ENCODE data around the gene VAPB.
A peak's percentile ranks its signal among the peaks of the same experiment; 100 is the strongest.
"Not testable (repeated sequence)": the region's sequence is repeated elsewhere in the genome, so short reads cannot be mapped to it uniquely, and the experiment has no call there.

VAPB gene, protein sequence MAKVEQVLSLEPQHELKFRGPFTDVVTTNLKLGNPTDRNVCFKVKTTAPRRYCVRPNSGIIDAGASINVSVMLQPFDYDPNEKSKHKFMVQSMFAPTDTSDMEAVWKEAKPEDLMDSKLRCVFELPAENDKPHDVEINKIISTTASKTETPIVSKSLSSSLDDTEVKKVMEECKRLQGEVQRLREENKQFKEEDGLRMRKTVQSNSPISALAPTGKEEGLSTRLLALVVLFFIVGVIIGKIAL

DNA sequence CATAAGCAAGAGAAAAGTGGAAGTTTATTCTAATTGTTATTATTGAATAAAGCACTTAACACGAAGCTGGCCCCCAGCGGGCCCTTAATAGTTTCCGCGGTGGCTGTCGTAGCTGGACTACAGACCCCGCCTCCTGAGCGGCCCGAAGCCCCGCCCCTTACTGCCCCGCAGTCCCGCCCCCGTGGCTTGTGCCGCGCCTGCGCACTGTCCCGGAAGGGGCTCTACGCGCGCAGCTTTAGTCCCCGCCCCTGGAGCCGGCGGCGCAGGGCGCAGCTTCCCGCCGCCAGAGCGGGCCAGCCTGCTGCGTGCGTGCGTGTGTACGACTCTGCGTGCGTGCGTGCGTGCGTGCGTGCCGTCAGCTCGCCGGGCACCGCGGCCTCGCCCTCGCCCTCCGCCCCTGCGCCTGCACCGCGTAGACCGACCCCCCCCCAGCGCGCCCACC lies at the start of gene VAPB:
Gene VAPB, plus strand, starts transcription at position 348 of the 442 bp plus-strand sequence. CDS start 231 bp downstream, outside the sequence.
- DNase-seq = peak; percentile 97

DNA sequence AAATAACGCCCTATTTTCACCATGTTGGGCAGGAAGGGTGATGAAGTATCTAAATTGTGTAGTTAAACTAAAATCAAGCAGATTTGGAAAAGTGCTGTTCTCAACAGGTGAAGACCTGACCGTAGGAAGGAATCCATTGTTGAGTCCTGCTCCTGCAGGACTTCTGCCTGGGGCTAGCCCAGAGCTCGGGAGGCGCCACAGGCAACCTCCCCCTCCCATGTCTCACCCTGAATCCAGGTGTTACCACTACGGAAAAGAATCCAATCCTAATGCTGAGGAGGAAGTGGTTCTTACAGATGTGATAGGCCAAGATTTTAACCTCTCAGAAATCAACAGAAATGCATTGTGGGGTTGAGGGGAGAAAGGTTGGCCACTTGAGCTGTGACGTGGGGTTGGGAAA lies 49.3 kb upstream of the VAPB start:
- DNase-seq = no peak

- no peak for DNase-seq
These were observed 48.9 kb upstream of the VAPB start for GRCh38 chr20:58340151-58340550.

GRCh38 chr20:58340853-58341252 lies 48.2 kb upstream of the VAPB start:
- DNase-seq = no peak

GRCh38 chr20:58342104-58342945 lies 46.7 kb upstream of the VAPB start:
- DNase-seq = no peak

GRCh38 chr20:58344741-58345140 lies 44.3 kb upstream of the VAPB start:
- DNase-seq = no peak

- no peak for DNase-seq
These were observed 39.5 kb upstream of the VAPB start for GRCh38 chr20:58349570-58349969.

DNA sequence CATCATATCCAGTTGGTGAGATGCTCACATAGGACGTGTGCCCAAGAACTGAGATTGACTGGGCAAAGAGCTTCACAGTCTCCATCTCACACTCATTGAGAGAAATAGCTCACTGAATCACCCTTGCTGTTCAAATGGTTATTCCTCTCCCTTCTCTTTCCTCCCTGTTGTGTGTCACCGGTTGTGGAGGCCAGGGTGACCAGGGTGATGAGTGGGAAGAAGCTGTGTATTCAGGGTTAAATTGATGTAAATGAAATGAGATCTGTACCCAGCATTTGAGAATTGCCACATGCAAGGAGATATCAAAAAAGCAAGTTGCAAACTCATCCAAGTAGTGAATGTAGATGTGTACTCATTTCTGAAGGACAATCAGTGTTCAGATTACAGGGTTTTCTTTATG lies 36.6 kb upstream of the VAPB start:
- no peak for DNase-seq

DNA sequence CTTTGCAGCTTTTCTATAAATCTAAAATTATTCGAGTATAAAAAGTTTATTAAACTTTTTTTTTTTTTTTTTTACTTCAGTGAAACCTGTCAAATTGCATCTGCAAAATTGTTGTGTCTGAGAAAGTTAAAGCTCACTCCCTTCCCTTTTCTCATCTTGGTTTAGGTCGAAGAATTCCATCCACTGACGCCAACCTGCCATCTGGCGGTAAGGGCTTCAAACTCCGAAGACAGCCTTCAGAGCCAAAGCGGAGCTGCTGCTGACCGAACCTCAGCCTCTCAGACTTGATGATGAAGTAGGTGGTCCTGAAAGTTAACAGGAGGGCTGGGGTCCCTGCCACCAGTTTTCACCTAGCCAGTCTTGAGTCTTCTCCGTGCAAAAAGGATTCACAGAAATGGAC lies 29.6 kb upstream of the VAPB start:
- no peak for DNase-seq

- DNase-seq = no peak
These were observed 28.1 kb upstream of the VAPB start for GRCh38 chr20:58360936-58361335.

DNA sequence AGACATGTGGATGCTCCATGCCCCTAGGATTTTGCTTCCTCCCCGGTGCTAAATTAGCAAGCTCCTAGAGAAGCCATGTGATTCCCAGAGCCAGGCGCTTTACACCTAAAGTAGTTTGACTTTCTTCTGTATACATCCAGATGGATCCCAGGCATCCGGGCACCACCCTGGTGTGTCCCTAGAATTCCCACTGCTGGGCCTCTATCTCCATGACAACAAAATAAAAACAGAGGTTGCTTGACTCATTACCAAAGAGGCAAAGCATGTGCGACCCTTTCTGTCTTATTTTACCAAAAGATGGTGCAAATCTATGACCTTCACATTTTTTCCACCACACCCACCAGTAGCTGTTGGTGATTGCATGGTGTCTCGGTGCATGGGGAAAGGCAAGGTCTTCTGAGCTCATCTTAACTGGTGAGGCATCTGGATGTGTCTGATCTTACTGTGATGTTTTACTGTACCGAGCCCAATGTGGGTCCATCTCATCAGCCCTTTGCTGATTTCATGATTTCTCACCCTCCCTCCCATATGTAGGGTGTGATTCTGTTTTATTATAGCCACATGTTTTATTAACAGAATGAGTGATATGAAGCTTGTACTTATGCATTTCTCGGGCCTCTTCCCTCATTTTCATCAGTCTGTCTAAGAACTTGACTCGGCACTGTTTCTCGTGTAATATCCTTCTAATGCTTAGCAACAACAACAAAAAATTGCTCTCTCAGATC lies 27.4 kb upstream of the VAPB start:
- DNase-seq = no peak

DNA sequence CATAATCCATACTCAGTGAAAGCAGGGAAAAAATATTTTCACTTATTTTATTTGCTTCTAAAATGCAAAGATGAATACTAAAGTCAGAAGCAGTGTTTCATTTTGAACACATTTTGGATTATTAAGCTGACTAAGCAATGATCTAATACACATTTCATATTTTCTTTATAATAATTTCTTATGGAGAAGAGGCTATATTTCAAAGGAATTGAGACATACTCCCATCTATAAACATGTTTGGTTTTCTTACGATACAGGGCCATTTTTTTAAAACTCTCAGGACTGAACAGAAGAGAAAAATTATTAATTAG lies 26.9 kb upstream of the VAPB start:
- no peak for DNase-seq

DNA sequence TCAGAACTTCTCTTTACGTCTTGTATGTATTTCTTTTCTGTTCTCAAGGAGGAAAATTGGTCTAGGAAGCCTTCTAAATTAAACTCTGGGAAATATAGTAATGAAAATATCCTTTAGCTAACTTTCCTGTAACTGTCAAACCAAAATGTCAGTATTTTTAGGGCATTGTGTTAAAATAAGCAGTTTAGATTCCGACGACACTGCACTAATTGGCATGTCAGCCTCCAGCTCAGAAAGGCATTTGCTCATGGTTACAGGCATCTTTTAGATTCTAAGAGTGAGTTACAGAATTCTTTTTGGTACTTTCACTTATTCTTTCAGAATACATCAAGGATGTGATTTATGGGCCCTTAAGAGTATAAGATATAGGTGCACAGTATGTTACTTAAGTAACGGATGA lies 26.1 kb upstream of the VAPB start:
- DNase-seq = no peak

GRCh38 chr20:58366866-58367265 lies 22.2 kb upstream of the VAPB start:
- no peak for DNase-seq

DNA sequence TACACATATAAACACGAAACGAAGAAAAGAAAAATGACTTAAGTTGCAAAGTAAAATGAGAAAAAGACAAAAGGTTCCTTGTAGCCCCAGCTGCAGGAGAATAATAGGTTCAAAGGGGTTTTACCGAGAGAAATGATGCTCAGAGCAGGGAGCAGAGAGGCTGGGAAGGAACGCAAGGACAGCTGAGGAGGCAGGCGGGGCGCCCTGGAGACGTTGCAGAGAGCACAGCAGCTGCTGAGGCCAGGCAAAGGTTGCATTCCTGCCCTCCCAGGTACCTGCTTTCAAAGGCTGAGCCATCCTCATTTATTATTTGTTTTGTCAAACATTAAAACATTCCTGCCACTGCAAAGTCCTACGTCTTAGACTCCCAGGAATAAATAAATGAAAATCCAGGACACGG lies 16.2 kb upstream of the VAPB start:
- DNase-seq = no peak

DNA sequence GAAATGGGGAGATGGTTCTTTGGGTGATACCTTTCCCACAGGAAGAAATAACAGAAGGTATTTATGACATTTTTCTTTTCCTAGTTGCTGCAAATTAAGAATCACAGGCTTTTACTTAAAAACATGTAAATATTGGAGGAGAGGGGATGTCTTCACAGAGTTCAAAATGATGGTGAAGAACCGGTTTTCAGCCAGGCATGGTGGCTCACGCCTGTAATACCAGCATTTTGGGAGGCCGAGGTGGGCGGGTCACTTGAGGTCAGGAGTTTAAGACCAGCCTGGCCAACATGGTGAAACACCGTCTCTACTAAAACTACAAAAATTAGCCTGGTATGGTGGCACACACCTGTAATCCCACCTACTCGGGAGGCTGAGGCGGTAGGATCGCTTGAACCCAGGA lies 15.7 kb upstream of the VAPB start:
- DNase-seq = not testable (repeated sequence)

DNA sequence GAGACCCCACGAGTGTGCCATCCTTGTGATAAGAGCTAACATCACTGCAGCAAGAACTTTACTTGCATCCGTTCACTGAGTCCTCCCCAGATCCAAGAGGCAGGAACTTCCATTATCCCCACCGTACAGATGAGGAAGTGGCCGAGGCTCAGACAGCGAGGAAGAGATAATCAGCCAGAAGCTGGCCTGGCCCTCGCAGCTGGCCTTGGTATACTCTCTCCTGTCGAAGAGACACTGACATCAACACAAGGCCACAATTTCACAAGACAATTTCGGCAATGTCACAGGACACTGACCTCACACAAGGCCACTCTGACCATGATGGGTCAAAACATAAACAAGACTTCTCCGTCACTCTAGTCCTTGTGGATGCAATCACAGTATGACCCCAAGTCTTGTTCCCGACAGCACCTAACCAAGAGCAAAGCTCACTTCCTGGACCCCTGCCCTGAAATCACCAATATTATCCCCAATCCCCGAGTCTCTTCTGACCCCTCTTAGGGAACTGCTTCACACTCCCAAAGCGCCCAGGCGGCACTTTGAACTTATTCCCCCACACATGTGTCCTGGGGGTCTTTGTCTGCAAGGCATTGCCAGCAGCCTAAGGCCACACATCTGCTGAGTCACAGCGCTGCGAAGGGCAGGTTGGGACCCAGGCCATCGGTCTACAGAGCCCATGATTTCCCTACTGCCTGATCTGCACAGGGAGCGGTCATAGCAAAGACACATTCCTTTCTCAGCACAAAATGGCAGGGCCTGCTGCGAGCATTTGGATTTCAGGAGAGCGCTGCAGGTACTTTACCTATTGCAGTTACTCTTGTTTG lies 14.8 kb upstream of the VAPB start:
- DNase-seq = no peak

- no peak for DNase-seq
These were observed 13.9 kb upstream of the VAPB start for GRCh38 chr20:58374906-58375758.

DNA sequence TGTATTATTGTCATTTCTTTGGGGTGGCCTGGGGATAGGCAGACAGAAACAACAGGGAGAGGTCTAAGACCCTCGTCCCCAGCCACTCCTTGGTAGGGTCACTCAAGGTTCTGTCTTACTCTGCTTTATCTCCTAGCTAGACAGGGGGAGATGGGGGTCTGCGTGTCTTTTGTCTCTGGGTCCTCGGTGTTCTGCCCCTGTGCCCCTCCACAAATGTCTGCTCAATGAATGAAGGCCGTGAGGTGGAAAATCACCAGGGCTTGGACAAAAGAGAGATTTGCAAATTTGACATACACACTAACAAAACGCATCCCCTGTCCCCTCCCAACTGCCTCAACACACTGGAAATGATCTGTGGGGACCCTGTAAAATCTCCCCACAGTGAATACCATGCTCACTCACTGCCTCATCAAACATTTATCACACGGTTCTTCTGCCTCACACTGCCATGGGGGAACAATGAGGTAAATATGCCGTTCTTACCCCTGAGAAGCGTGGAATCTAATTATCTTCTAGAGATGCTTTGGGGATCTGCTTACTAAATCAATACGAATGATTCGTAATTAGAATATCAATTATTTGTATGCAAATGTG lies 13.2 kb upstream of the VAPB start:
- no peak for DNase-seq

- no peak for DNase-seq
These were observed 12.0 kb upstream of the VAPB start for GRCh38 chr20:58377017-58377416.

- no peak for DNase-seq
These were observed 11.1 kb upstream of the VAPB start for GRCh38 chr20:58377766-58378401.

Data from activated gamma-delta T cell treated with Interleukin-2 at 50 U/mL for 16 hours (primary cell).